HCT116 (cell line): ENCODE measurements around the gene TMEM161B. TPM values are rescaled to one million over a fixed set of nuclear protein-coding genes. Genes with fewer than 3 reads are reported as not detected.

Experiments used
- ATAC-seq: fragments of 200-7000 bp; cut with Tn5 transposase; 2 replicates; pipeline ENCODE4 v1.9.1; 2020; ENCODE audit warnings: mild to moderate bottlenecking, moderate library complexity
- BruUV-seq: library from RNA; stranded (reverse); fragments of 400-500 nt; replicated peaks from 2 replicates; lab custom pipeline; 2021; lab: Mats Ljungman, UMichigan
- CTCF ChIA-PET: fragments of 300-600 bp; sonication (Branson Sonifier 250); formaldehyde crosslinking; loops from one replicate; lab custom pipeline; 2021; ENCODE audit warnings: antibody characterized with exemption; lab: Charles Lee
- POLR2A ChIA-PET: fragments of 300-600, 350-600 bp; sonication (Branson Sonifier 250); formaldehyde crosslinking; loops from one replicate; lab custom pipeline; 2021; ENCODE audit warnings: antibody characterized with exemption; lab: Charles Lee
- RAD21 ChIA-PET, 2 experiments: fragments of 300-600 bp; sonication (Branson Sonifier 250); formaldehyde crosslinking; loops; one replicate each; lab custom pipeline; 2023; ENCODE audit warnings: low total read pairs in 2 of 2; ENCODE audit not compliant: uncharacterized antibody in 2 of 2, unreplicated experiment in 2 of 2, low non-redundant PET in 1 of 2; lab: Charles Lee
- DNase-seq: peaks from one replicate; pipeline ENCODE4 v3.0.0-alpha.2; 2010; ENCODE audit warnings: low read depth, low spot score
- H2AFZ ChIP-seq: fragments of 200-600 bp; shearing (Covaris generic), sonication (generic); 2 replicates; pipeline ENCODE4 v1.6.1; 2017; ENCODE audit warnings: low read depth, mixed run types, mixed read lengths, antibody characterized with exemption, low read length; ENCODE audit not compliant: poor library complexity, severe bottlenecking
- H3K27ac ChIP-seq: 2 replicates; pipeline ENCODE4 v1.5.1; 2012; ENCODE audit warnings: low read depth, low read length
- H3K27me3 ChIP-seq: fragments of 200-600 bp; sonication (generic); 2 replicates; pipeline ENCODE4 v1.6.1; 2016; ENCODE audit warnings: mixed run types, low read length, mixed read lengths; ENCODE audit not compliant: insufficient read depth
- H3K36me3 ChIP-seq, 2 experiments: fragments of 200-500 bp in 1 of 2; fragments of 200-600 bp in 1 of 2; sonication (Bioruptor generic) in 1 of 2; sonication (generic) in 1 of 2; 2 replicates each; pipeline versions ENCODE4 v1.5.1 to v1.6.1; 2014 to 2016; ENCODE audit warnings: low read length in 2 of 2, inconsistent platforms in 1 of 2, mixed read lengths in 1 of 2, mixed run types in 1 of 2; ENCODE audit not compliant: insufficient read depth in 2 of 2, control insufficient read depth in 1 of 2
- H3K4me1 ChIP-seq, 2 experiments: fragments of 200-600 bp in 1 of 2; sonication (generic) in 1 of 2; 2 replicates each; pipeline versions ENCODE4 v1.5.1 to v1.6.1; 2012 to 2017; ENCODE audit warnings: low read length in 2 of 2, inconsistent platforms in 1 of 2, mild to moderate bottlenecking in 1 of 2, mixed read lengths in 1 of 2, mixed run types in 1 of 2, moderate library complexity in 1 of 2; ENCODE audit not compliant: insufficient read depth in 2 of 2, control insufficient read depth in 1 of 2
- H3K4me2 ChIP-seq: fragments of 200-600 bp; sonication (generic); 2 replicates; pipeline ENCODE4 v1.6.1; 2017; ENCODE audit warnings: mixed run types, low read length, mixed read lengths
- H3K4me3 ChIP-seq, 2 experiments: fragments of 200-600 bp in 1 of 2; sonication (generic) in 1 of 2; replicated peaks in 1 of 2; 2 replicates each; pipeline ENCODE4 v1.5.1; 2011 to 2016; ENCODE audit warnings: low read length in 2 of 2, control low read depth in 1 of 2, low read depth in 1 of 2, mild to moderate bottlenecking in 1 of 2, mixed read lengths in 1 of 2, mixed run types in 1 of 2
- H3K79me2 ChIP-seq: fragments of 200-600 bp; sonication (generic); 2 replicates; pipeline ENCODE4 v1.6.1; 2017; ENCODE audit warnings: mild to moderate bottlenecking, mixed run types, low read length, moderate library complexity, mixed read lengths; ENCODE audit not compliant: insufficient read depth
- H3K9ac ChIP-seq: fragments of 200-600 bp; sonication (generic); 2 replicates; pipeline ENCODE4 v1.6.1; 2016; ENCODE audit warnings: low read length, mixed read lengths
- H3K9me2 ChIP-seq: fragments of 200-600 bp; sonication (generic), shearing (Covaris generic); 2 replicates; pipeline ENCODE4 v1.6.1; 2017; ENCODE audit warnings: mixed run types, mild to moderate bottlenecking, moderate library complexity; ENCODE audit not compliant: insufficient read depth
- H3K9me3 ChIP-seq, 2 experiments: fragments of 200-500 bp in 1 of 2; fragments of 200-600 bp in 1 of 2; sonication (Bioruptor generic) in 1 of 2; sonication (generic) in 1 of 2; 2 replicates each; pipeline ENCODE4 v1.6.1; 2014 to 2017; ENCODE audit warnings: low read length in 2 of 2, mixed read lengths in 2 of 2, inconsistent platforms in 1 of 2, low read depth in 1 of 2, mild to moderate bottlenecking in 1 of 2, mixed run types in 1 of 2, moderate library complexity in 1 of 2; ENCODE audit not compliant: control insufficient read depth in 1 of 2, insufficient read depth in 1 of 2
- H4K20me1 ChIP-seq: fragments of 200-600 bp; sonication (generic), shearing (Covaris generic); 2 replicates; pipeline ENCODE4 v1.6.1; 2017; ENCODE audit warnings: mixed run types, mild to moderate bottlenecking, moderate library complexity; ENCODE audit not compliant: insufficient read depth
- CBX3 ChIP-seq: IDR thresholded peaks from 2 replicates; pipeline ENCODE4 v1.6.1; 2012; ENCODE audit warnings: low read depth
- CEBPB ChIP-seq: IDR thresholded peaks from 2 replicates; pipeline ENCODE4 v1.6.1; 2012; ENCODE audit warnings: low read depth
- CTCF ChIP-seq, 3 experiments: fragments of 200-600 bp in 1 of 3; sonication (generic) in 1 of 3; IDR thresholded peaks in 2 of 3; conservative IDR thresholded peaks in 1 of 3; 2 replicates each; pipeline ENCODE4 v1.5.1; 2012 to 2017; ENCODE audit warnings: low read depth in 2 of 3, low read length in 2 of 3, antibody characterized with exemption in 1 of 3, borderline replicate concordance in 1 of 3, control low read depth in 1 of 3, mild to moderate bottlenecking in 1 of 3, mixed read lengths in 1 of 3, mixed run types in 1 of 3, moderate library complexity in 1 of 3; ENCODE audit not compliant: insufficient read depth in 1 of 3
- EGR1 ChIP-seq: IDR thresholded peaks from 2 replicates; pipeline ENCODE4 v1.6.1; 2012; ENCODE audit warnings: low read depth
- ELF1 ChIP-seq: IDR thresholded peaks from 2 replicates; pipeline ENCODE4 v1.6.1; 2012; ENCODE audit warnings: low read depth, borderline replicate concordance
- EZH2 ChIP-seq: fragments of 200-600 bp; sonication (generic); IDR thresholded peaks from 2 replicates; pipeline ENCODE4 v1.6.1; 2017; ENCODE audit warnings: antibody characterized with exemption, mixed run types
- EZH2phosphoT487 ChIP-seq: fragments of 200-600 bp; IDR thresholded peaks from 2 replicates; pipeline ENCODE4 v1.6.1; 2018; ENCODE audit warnings: antibody characterized with exemption, borderline replicate concordance
- FOSL1 ChIP-seq: IDR thresholded peaks from 2 replicates; pipeline ENCODE4 v1.6.1; 2012; ENCODE audit warnings: low read depth
- MAX ChIP-seq: IDR thresholded peaks from 2 replicates; pipeline ENCODE4 v1.6.1; 2012
- POLR2AphosphoS5 ChIP-seq: IDR thresholded peaks from 2 replicates; pipeline ENCODE4 v1.6.1; 2011; ENCODE audit warnings: mild to moderate bottlenecking, low read depth, low read length, moderate library complexity
- SIN3A ChIP-seq: IDR thresholded peaks from 2 replicates; pipeline ENCODE4 v1.6.1; 2012; ENCODE audit warnings: low read depth
- SRF ChIP-seq: IDR thresholded peaks from 2 replicates; pipeline ENCODE4 v1.6.1; 2012; ENCODE audit warnings: low read depth
- TCF7L2 ChIP-seq: IDR thresholded peaks from 2 replicates; pipeline ENCODE4 v1.7.0; 2011; ENCODE audit warnings: borderline replicate concordance, inconsistent platforms; ENCODE audit not compliant: insufficient read depth, insufficient read length; ENCODE audit errors: extremely low read depth
- YY1 ChIP-seq: IDR thresholded peaks from 2 replicates; pipeline ENCODE4 v1.6.1; 2011; ENCODE audit warnings: low read length, low read depth, moderate library complexity, mild to moderate bottlenecking; ENCODE audit not compliant: insufficient replicate concordance; ENCODE audit errors: extremely low read depth
- intact Hi-C: fragments of 100-400 bp; cut with micrococcal nuclease; formaldehyde crosslinking; loops from 2 replicates; pipeline ENCODE4 v1.10.0; 2022
- total RNA-seq: library from RNA; stranded (reverse); gene quantifications from one replicate; pipeline ENCODE4 v1.2.1, GENCODE V29; 2021; ENCODE audit not compliant: unreplicated experiment
- TF ChIP-seq, protein P1 (sequence below): IDR thresholded peaks from 2 replicates; pipeline ENCODE4 v1.6.1; 2011; ENCODE audit warnings: mild to moderate bottlenecking, low read length, moderate library complexity; ENCODE audit not compliant: insufficient replicate concordance; ENCODE audit errors: extremely low read depth

The TMEM161B gene
- total RNA-seq, 1 experiment from 2014 or later = 22.1 TPM

GRCh38 chr5:88268385-88269184 is at the start of gene TMEM161B (continued):
- peak; percentile 76 for TF ChIP-seq MAX
- TF ChIP-seq POLR2AphosphoS5 = peak; percentile 83
- no peak for TF ChIP-seq EZH2
- TF ChIP-seq CEBPB = no peak

DNA sequence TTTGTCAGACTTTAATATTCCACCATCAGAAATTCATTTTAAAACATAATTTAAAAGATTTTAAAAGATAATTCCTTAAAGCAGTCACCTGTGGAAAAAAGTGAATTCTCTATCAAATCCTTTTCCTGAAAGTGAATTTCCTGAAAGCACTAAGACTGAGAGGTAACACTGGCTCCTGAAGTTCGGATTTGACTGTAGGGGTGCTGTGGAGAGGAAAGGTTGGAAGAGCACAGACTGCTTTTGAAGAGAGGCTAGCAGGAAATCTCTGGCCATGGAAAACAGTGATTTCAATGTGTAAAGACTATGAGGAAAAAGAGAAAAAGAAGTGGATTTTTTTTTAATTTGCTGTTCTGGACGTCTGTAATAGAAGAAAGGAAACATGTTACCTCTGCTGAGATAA is 35.7 kb upstream of the TMEM161B start:
- CTCF ChIA-PET = no interaction called here
- Histone ChIP-seq H3K36me3 (no peaks in the 10 kb centered on the region), H3K4me1 (no peaks in the 10 kb centered on the region), H3K27me3 (no peaks in the 10 kb centered on the region), H2AFZ (no peak overlapping the region), H3K27ac (no peak overlapping the region), H3K9me3 (no peaks in the 10 kb centered on the region), H3K79me2 (no peaks in the 10 kb centered on the region), H3K9ac (no peak overlapping the region), H3K9me2 (no peaks in the 10 kb centered on the region), H3K4me2 (no peak overlapping the region), H3K4me3 (no peak overlapping the region), H4K20me1 (no peaks in the 10 kb centered on the region)
- DNase-seq (no peak), ATAC-seq (no peak)
- RAD21 ChIA-PET = no interaction called here
- BruUV-seq = no TSS peak
- POLR2A ChIA-PET = no interaction called here
- intact Hi-C loops = no loop called here
- TF ChIP-seq YY1 (no peak), SIN3A (no peak), CBX3 (no peak), SRF (no peak), ELF1 (no peak), EGR1 (no peak), CEBPB (no peak), CTCF (IDR thresholded peaks at IDR 0.05 in 2 of 3, conservative IDR thresholded peaks at IDR 0.05 in 1 of 3; ENCODE audit: borderline replicate concordance in 1 of 3, insufficient read depth in 1 of 3, low read depth in 2 of 3, low read length in 2 of 3) (no peak), TCF7L2 (no peak), EZH2phosphoT487 (no peak), MAX (no peak), FOSL1 (no peak), POLR2AphosphoS5 (no peak), EZH2 (no peak)
- TF ChIP-seq, protein P1, sequence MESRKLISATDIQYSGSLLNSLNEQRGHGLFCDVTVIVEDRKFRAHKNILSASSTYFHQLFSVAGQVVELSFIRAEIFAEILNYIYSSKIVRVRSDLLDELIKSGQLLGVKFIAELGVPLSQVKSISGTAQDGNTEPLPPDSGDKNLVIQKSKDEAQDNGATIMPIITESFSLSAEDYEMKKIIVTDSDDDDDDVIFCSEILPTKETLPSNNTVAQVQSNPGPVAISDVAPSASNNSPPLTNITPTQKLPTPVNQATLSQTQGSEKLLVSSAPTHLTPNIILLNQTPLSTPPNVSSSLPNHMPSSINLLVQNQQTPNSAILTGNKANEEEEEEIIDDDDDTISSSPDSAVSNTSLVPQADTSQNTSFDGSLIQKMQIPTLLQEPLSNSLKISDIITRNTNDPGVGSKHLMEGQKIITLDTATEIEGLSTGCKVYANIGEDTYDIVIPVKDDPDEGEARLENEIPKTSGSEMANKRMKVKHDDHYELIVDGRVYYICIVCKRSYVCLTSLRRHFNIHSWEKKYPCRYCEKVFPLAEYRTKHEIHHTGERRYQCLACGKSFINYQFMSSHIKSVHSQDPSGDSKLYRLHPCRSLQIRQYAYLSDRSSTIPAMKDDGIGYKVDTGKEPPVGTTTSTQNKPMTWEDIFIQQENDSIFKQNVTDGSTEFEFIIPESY = no peak
